A673 (cell line): ENCODE data around the gene PPRC1. TPM values are rescaled to one million over a fixed set of nuclear protein-coding genes. Genes with fewer than 3 reads are reported as not detected.

Experiments used
- BruUV-seq: library from RNA; stranded (reverse); fragments of 400-500 nt; replicated peaks from 2 replicates; lab custom pipeline; 2021; lab: Mats Ljungman, UMichigan
- CTCF ChIA-PET: fragments of 300-600 bp; sonication (Branson Sonifier 250); formaldehyde crosslinking; loops from one replicate; lab custom pipeline; 2022; ENCODE audit warnings: antibody characterized with exemption; lab: Charles Lee
- POLR2A ChIA-PET: fragments of 300-600 bp; sonication (Branson Sonifier 250); formaldehyde crosslinking; loops from one replicate; lab custom pipeline; 2022; ENCODE audit warnings: antibody characterized with exemption; ENCODE audit not compliant: low non-redundant PET; lab: Charles Lee
- DNase-seq: peaks from one replicate; pipeline ENCODE4 v3.0.0-alpha.2; 2015; ENCODE audit warnings: low spot score
- H3K27ac ChIP-seq: fragments of 200-600 bp; sonication (generic); 2 replicates; pipeline ENCODE4 v1.5.1; 2016; ENCODE audit warnings: mixed run types, low read depth, mild to moderate bottlenecking, mixed read lengths, antibody characterized with exemption, low read length; ENCODE audit not compliant: poor library complexity, severe bottlenecking
- H3K27me3 ChIP-seq: fragments of 200-600 bp; sonication (generic); replicated peaks from 2 replicates; pipeline ENCODE4 v1.6.1; 2017; ENCODE audit warnings: mixed run types, low read depth, mild to moderate bottlenecking, mixed read lengths, antibody characterized with exemption, low read length; ENCODE audit not compliant: insufficient read depth, poor library complexity
- H3K36me3 ChIP-seq: fragments of 200-600 bp; sonication (generic); 2 replicates; pipeline ENCODE4 v1.6.1; 2016; ENCODE audit warnings: mixed run types, mild to moderate bottlenecking, mixed read lengths, antibody characterized with exemption, low read length; ENCODE audit not compliant: insufficient read depth, poor library complexity, severe bottlenecking
- H3K4me1 ChIP-seq: fragments of 200-600 bp; sonication (generic); 2 replicates; pipeline ENCODE4 v1.6.1; 2017; ENCODE audit warnings: mixed run types, mild to moderate bottlenecking, mixed read lengths, antibody characterized with exemption, low read length; ENCODE audit not compliant: insufficient read depth, poor library complexity, severe bottlenecking
- H3K4me3 ChIP-seq: fragments of 200-600 bp; sonication (generic); 2 replicates; pipeline ENCODE4 v1.5.1; 2016; ENCODE audit warnings: low read depth, mixed run types, mild to moderate bottlenecking, mixed read lengths, low read length; ENCODE audit not compliant: poor library complexity, severe bottlenecking
- H3K9me3 ChIP-seq: fragments of 200-600 bp; sonication (generic); 2 replicates; pipeline ENCODE4 v1.6.1; 2016; ENCODE audit warnings: mixed run types, low read depth, mild to moderate bottlenecking, mixed read lengths, antibody characterized with exemption, low read length; ENCODE audit not compliant: poor library complexity, severe bottlenecking
- CTCF ChIP-seq: fragments of 300-800, 200-600 bp; sonication (generic); conservative IDR thresholded peaks from 2 replicates; pipeline ENCODE4 v1.5.1; 2017; ENCODE audit warnings: low read depth, mild to moderate bottlenecking, antibody characterized with exemption, low read length, moderate library complexity, mixed read lengths
- EZH2 ChIP-seq: fragments of 200-600 bp; sonication (generic); IDR thresholded peaks from 2 replicates; pipeline ENCODE4 v1.6.1; 2017; ENCODE audit warnings: borderline replicate concordance, low read depth, mild to moderate bottlenecking, mixed read lengths, antibody characterized with exemption, low read length; ENCODE audit not compliant: poor library complexity, severe bottlenecking
- intact Hi-C: fragments of 100-400 bp; cut with micrococcal nuclease; formaldehyde crosslinking; loops from one replicate; pipeline ENCODE4 v1.10.0; 2022; ENCODE audit not compliant: unreplicated experiment
- total RNA-seq: library from RNA; stranded (reverse); gene quantifications from 2 replicates; pipeline ENCODE4 v1.2.3, GENCODE V29; 2021

PPRC1 gene
- total RNA-seq, 1 experiment from 2014 or later = 103 TPM

GRCh38 chr10:102117391-102118159, 15.3 kb upstream of the PPRC1 start:
- H3K4me1 ChIP-seq = peaks cover 73% of the 10 kb centered on the region
- ChIA-PET POLR2A (no interaction called here), CTCF (no interaction called here)
- H3K36me3 ChIP-seq = no peaks in the 10 kb centered on the region
- peak overlapping the region; percentile 20 for H3K4me3 ChIP-seq
- no TSS peak for BruUV-seq
- TF ChIP-seq EZH2 (no peak), CTCF (peak; percentile 34)
- no peaks in the 10 kb centered on the region for H3K9me3 ChIP-seq
- peak overlapping the region; percentile 81 for H3K27ac ChIP-seq
- H3K27me3 ChIP-seq = no peaks in the 10 kb centered on the region
- peak; percentile 80 for DNase-seq
- intact Hi-C loops = no loop called here

GRCh38 chr10:102118867-102119266, 14.0 kb upstream of the PPRC1 start:
- Histone ChIP-seq H3K9me3 (no peaks in the 10 kb centered on the region), H3K27ac (peak overlapping the region; percentile 81), H3K27me3 (no peaks in the 10 kb centered on the region), H3K36me3 (no peaks in the 10 kb centered on the region), H3K4me1 (peaks cover 61% of the 10 kb centered on the region), H3K4me3 (peak overlapping the region; percentile 76)
- peak; percentile 78 for DNase-seq
- intact Hi-C loops = no loop called here
- TF ChIP-seq EZH2 = no peak
- no peak for TF ChIP-seq CTCF
- ChIA-PET POLR2A (interaction anchor here (0.6 kb wide), 1 partner anchor 37 kb away, joined by 7 read pairs; no protein-coding TSS in a partner anchor), CTCF (interaction anchor here (0.6 kb wide), 1 partner anchor 17 kb away, joined by 11 read pairs; no protein-coding TSS in a partner anchor)
- no TSS peak for BruUV-seq

- peaks cover 61% of the 10 kb centered on the region for H3K4me1 ChIP-seq
- peak overlapping the region; percentile 81 for H3K27ac ChIP-seq
- CTCF ChIA-PET = interaction anchor here (0.6 kb wide), 1 partner anchor 16 kb away, joined by 11 read pairs; no protein-coding TSS in a partner anchor
- H3K36me3 ChIP-seq = no peaks in the 10 kb centered on the region
- peak; percentile 64 for DNase-seq
- intact Hi-C loops = no loop called here
- H3K9me3 ChIP-seq = no peaks in the 10 kb centered on the region
- BruUV-seq = no TSS peak
- TF ChIP-seq CTCF (no peak), EZH2 (no peak)
- H3K27me3 ChIP-seq = no peaks in the 10 kb centered on the region
- POLR2A ChIA-PET = no interaction called here
- peak overlapping the region; percentile 76 for H3K4me3 ChIP-seq
Measured at GRCh38 chr10:102119417-102120141, 13.3 kb upstream of the PPRC1 start.
